Measurements from ENCODE around the gene PTTG1IP.

Gene PTTG1IP

DNA sequence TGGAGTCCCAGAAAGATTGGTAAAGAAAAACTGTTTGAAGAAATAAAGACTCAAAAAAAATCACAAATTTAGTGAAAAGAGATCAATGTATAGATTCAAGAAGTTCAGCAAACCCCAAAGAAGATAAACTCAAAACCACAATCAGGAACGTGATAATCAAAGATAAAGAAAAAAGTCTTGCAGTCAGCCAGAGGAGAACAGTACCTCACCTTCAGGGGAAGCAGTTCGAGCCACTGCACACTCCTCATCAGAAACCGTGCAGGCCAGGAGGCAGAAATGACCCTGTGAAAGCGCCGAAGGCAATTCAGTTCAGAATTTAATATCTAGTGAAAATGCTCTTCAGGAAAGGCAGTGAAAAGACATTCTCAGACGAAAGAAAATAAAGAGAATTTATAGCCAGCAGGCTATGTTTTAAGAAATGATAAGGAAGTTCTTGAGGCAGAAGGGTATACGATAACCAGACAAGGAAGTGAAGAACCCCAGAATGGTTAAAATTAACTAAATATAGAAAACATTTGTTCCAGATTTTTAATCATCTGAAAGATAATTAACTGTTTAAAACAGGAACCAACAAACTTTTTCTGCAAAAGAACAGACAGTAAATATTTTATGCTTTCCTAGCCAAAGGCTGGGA lies 42.1 kb downstream of the PTTG1IP start:
- no peak for DNase-seq (ENCODE audit: low read depth)
- no peak overlapping the region for H3K4me3 ChIP-seq (ENCODE audit: low read depth, low read length)
- TF ChIP-seq POLR2A (IDR thresholded peaks at IDR 0.05; ENCODE audit: extremely low read depth, insufficient read length): no peak
- TF ChIP-seq, protein P1, sequence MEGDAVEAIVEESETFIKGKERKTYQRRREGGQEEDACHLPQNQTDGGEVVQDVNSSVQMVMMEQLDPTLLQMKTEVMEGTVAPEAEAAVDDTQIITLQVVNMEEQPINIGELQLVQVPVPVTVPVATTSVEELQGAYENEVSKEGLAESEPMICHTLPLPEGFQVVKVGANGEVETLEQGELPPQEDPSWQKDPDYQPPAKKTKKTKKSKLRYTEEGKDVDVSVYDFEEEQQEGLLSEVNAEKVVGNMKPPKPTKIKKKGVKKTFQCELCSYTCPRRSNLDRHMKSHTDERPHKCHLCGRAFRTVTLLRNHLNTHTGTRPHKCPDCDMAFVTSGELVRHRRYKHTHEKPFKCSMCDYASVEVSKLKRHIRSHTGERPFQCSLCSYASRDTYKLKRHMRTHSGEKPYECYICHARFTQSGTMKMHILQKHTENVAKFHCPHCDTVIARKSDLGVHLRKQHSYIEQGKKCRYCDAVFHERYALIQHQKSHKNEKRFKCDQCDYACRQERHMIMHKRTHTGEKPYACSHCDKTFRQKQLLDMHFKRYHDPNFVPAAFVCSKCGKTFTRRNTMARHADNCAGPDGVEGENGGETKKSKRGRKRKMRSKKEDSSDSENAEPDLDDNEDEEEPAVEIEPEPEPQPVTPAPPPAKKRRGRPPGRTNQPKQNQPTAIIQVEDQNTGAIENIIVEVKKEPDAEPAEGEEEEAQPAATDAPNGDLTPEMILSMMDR (IDR thresholded peaks at IDR 0.05; ENCODE audit: low read depth, low read length): no peak
- TF ChIP-seq, protein P2, sequence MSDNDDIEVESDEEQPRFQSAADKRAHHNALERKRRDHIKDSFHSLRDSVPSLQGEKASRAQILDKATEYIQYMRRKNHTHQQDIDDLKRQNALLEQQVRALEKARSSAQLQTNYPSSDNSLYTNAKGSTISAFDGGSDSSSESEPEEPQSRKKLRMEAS (IDR thresholded peaks at IDR 0.05; ENCODE audit: low read depth, low read length): no peak
- no peak for TF ChIP-seq MYC (IDR thresholded peaks at IDR 0.05; ENCODE audit: low read depth, low read length)

DNA sequence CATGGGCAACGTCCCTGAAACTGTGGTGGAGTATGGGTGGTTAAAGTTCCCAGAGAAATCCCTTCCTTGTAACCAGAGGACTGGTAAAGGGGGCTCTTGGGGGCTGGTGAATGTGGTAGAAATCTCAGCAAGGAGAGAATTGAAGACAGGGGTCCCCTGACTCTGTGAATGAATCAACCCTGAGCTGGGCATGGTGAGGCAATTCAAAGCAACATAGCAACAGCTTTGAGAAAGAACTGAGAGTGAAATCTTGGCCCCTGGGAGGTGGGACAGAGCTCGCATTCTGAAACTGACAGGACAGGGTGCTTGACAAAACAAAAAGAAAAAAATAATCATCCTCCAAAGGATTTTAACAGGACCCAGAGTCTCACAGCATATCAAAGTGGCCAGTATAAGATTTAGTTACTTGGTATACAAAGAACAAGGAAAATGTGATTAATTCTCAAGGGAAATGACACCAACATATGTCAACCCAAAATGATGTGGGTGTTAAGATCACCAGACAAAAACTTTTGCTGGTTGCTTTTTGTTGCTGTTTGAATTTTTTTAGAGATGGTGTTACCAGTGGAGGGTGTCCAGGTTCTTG lies 43.9 kb downstream of the PTTG1IP start:
- H3K4me3 ChIP-seq (ENCODE audit: low read depth, low read length): no peak overlapping the region
- no peak for TF ChIP-seq MYC (IDR thresholded peaks at IDR 0.05; ENCODE audit: low read depth, low read length)
- no peak for TF ChIP-seq POLR2A (IDR thresholded peaks at IDR 0.05; ENCODE audit: extremely low read depth, insufficient read length)
- TF ChIP-seq, protein P1 (IDR thresholded peaks at IDR 0.05; ENCODE audit: low read depth, low read length): no peak
- TF ChIP-seq, protein P2 (IDR thresholded peaks at IDR 0.05; ENCODE audit: low read depth, low read length): no peak
- no peak for DNase-seq (ENCODE audit: low read depth)

DNA sequence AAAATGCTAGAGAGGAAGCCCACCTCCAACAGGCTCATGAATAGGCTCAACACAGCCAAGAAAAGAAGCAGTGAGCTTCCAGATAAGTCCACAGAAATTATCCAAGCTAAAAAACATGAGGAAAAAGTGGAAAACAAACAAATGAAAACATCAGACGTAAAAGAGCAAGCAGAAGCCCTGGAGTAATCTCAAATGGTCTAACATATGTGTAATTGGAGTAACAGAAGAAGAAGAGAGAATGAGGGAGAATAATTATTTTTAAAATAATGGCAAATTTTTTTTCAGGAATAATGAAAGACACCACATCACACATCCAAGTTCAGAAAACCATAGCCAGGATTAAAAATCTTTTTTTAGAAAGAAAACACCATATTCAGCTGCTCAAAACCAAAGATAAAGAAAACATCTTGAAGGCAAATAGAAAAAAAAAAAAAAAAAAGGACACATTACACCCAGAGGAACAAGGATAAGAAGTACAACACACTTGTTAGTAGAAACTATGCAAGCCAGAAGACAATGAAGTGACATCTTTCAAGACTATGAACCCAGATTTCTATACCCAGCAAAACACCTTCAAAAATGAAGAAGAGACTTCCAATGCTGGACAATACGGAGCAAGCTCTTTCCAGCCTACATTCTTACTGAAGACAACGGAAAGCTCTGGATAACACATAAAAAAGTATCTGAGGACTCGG lies 45.0 kb downstream of the PTTG1IP start:
- H3K4me3 ChIP-seq (ENCODE audit: low read depth, low read length): no peak overlapping the region
- TF ChIP-seq, protein P1 (IDR thresholded peaks at IDR 0.05; ENCODE audit: low read depth, low read length): no peak
- TF ChIP-seq, protein P2 (IDR thresholded peaks at IDR 0.05; ENCODE audit: low read depth, low read length): no peak
- no peak for TF ChIP-seq POLR2A (IDR thresholded peaks at IDR 0.05; ENCODE audit: extremely low read depth, insufficient read length)
- TF ChIP-seq MYC (IDR thresholded peaks at IDR 0.05; ENCODE audit: low read depth, low read length): no peak
- DNase-seq (ENCODE audit: low read depth): no peak

DNA sequence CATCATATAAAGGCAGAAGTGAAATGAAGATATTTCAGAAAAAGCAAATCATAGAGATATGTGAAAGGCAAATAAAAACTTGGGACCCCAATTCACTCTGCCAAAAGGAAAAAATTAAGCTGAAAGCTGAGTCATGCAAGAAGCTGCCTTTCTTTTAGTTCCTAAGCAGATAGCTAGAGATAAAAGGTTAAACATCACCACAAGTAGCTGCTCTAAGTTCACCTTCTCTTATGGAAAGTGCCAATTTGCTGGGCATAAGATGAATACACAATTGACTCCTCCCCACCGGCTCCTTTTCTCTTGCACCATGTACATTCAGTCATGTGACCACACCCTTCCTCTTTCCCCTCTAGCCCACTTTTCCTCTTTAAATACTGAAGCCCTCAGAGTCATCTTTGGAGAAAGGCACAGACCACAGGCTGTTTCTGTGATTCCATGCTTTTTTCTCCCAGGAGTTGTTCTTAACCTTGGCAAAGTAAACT lies 50.3 kb downstream of the PTTG1IP start:
- DNase-seq (ENCODE audit: low read depth): no peak
- TF ChIP-seq, protein P2 (IDR thresholded peaks at IDR 0.05; ENCODE audit: low read depth, low read length): no peak
- TF ChIP-seq MYC (IDR thresholded peaks at IDR 0.05; ENCODE audit: low read depth, low read length): no peak
- no peak for TF ChIP-seq POLR2A (IDR thresholded peaks at IDR 0.05; ENCODE audit: extremely low read depth, insufficient read length)
- TF ChIP-seq, protein P1 (IDR thresholded peaks at IDR 0.05; ENCODE audit: low read depth, low read length): no peak
- no peak overlapping the region for H3K4me3 ChIP-seq (ENCODE audit: low read depth, low read length)

DNA sequence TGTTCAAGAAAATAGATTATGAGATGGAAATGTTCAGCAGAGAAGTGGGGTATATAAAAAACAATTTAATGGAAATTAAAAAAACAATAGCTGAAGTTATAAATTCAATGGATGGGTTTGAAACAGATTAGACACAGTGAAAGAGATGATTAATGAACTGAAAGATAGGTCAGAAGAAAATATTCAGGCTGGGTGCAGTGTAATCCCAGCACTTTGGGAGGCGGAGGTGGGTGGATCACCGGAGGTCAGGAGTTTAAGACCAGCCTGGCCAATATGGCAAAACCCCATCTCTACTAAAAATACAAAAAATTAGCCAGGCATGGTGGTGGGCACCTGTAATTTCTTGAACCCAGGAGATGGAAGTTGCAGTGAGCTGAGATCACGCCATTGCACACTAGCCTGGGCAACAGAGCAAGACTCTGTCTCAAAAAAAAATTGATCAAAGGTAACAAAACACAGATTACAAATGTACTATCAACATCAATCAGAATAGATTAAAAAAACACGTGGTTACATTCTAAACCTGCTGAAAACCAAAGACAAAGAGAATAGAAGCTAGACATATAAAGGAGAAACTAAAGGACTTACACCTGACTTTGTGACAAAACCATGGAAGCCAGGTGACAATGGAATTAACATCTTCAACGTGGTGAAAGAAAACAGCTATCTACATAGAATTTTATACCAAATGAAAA lies 50.9 kb downstream of the PTTG1IP start:
- no peak for DNase-seq (ENCODE audit: low read depth)
- H3K4me3 ChIP-seq (ENCODE audit: low read depth, low read length): no peak overlapping the region
- TF ChIP-seq MYC (IDR thresholded peaks at IDR 0.05; ENCODE audit: low read depth, low read length): no peak
- TF ChIP-seq, protein P2 (IDR thresholded peaks at IDR 0.05; ENCODE audit: low read depth, low read length): peak; percentile 18; the same call in 1 of the 2 replicates
